BJ (cell line): ENCODE measurements around the gene TRIM69. TPM values are rescaled to one million over a fixed set of nuclear protein-coding genes. Genes with fewer than 3 reads are reported as not detected.

Experiments
- CTCF ChIA-PET: fragments of 350-600 bp; formaldehyde crosslinking; extraction: SDS; loops from one replicate; lab custom pipeline; 2021; ENCODE audit warnings: antibody characterized with exemption, inconsistent platforms; lab: Yijun Ruan, JAX
- POLR2A ChIA-PET: fragments of 300-600 bp; sonication (Branson Sonifier 250); formaldehyde crosslinking; extraction: SDS; loops from one replicate; lab custom pipeline; 2021; ENCODE audit warnings: antibody characterized with exemption; lab: Charles Lee
- DNase-seq: peaks from one replicate; pipeline ENCODE4 v3.0.0-alpha.2; 2011; ENCODE audit warnings: low read depth
- H3K27me3 ChIP-seq: 2 replicates; pipeline ENCODE4 v1.6.0; 2011; ENCODE audit warnings: low read length; ENCODE audit not compliant: control insufficient read depth, insufficient read depth
- H3K36me3 ChIP-seq: 2 replicates; pipeline ENCODE4 v1.5.1; 2011; ENCODE audit warnings: low read length; ENCODE audit not compliant: control insufficient read depth, insufficient read depth
- H3K4me3 ChIP-seq: 2 replicates; pipeline ENCODE4 v1.5.1; 2011; ENCODE audit warnings: low read depth, mild to moderate bottlenecking, control low read depth, low read length
- CTCF ChIP-seq: IDR thresholded peaks from 2 replicates; pipeline ENCODE4 v1.5.1; 2011; ENCODE audit warnings: low read depth, mild to moderate bottlenecking, control low read depth, inconsistent platforms, low read length, moderate library complexity; ENCODE audit not compliant: insufficient read depth
- polyA plus RNA-seq: library from polyadenylated mRNA; depleted of rRNA; stranded (reverse); fragments of >200 nt; gene quantifications from 2 replicates; pipeline ENCODE4 v1.2.3, GENCODE V29; 2011

TRIM69 gene
- polyA plus RNA-seq, 1 experiment: 10.8 TPM

- Histone ChIP-seq H3K36me3 (peaks cover 10% of the 10 kb centered on the region), H3K4me3 (no peak overlapping the region), H3K27me3 (no peaks in the 10 kb centered on the region)
- ChIA-PET CTCF (interaction anchor here (0.8 kb wide), 1 partner anchor 16 kb away, joined by 3 read pairs; the partner anchor contains the start of gene TRIM69), POLR2A (no interaction called here)
- no peak for DNase-seq
- no peak for TF ChIP-seq CTCF
Measured at GRCh38 chr15:44720460-44721176, 15.7 kb upstream of the TRIM69 start.

GRCh38 chr15:44722011-44722410, 14.3 kb upstream of the TRIM69 start:
- H3K27me3 ChIP-seq: no peaks in the 10 kb centered on the region
- no peak overlapping the region for H3K4me3 ChIP-seq
- DNase-seq: no peak
- CTCF ChIA-PET: interaction anchor here (0.6 to 1.2 kb wide), 3 partner anchors 8 to 424 kb away, joined by 3 to 4 read pairs (median 3); no protein-coding TSS in a partner anchor
- H3K36me3 ChIP-seq: peaks cover 5% of the 10 kb centered on the region
- TF ChIP-seq CTCF: no peak
- POLR2A ChIA-PET: no interaction called here

GRCh38 chr15:44726136-44726535, 10.2 kb upstream of the TRIM69 start:
- CTCF ChIA-PET: interaction anchor here (0.6 to 4.5 kb wide), 6 partner anchors 11 to 122 kb away, joined by 3 to 26 read pairs (median 4); partner anchors contain the start of genes SPG11 and TRIM69
- POLR2A ChIA-PET: interaction anchor here (1.5 kb wide), 1 partner anchor 15 kb away, joined by 7 read pairs; the partner anchor contains the start of genes B2M and PATL2
- no peak for TF ChIP-seq CTCF
- no peak for DNase-seq
- no peaks in the 10 kb centered on the region for H3K27me3 ChIP-seq
- no peaks in the 10 kb centered on the region for H3K36me3 ChIP-seq
- no peak overlapping the region for H3K4me3 ChIP-seq

GRCh38 chr15:44726568-44727484, 9.5 kb upstream of the TRIM69 start:
- 0 out of 2 replicates have a peak, but pooled peaks have one; percentile 15 for TF ChIP-seq CTCF
- DNase-seq: peak; percentile 73
- CTCF ChIA-PET: interaction anchor here (0.6 to 4.5 kb wide), 9 partner anchors 10 to 148 kb away, joined by 3 to 26 read pairs (median 4); partner anchors contain the start of genes B2M, PATL2, SPG11 and TRIM69
- Histone ChIP-seq H3K27me3 (no peaks in the 10 kb centered on the region), H3K4me3 (no peak overlapping the region), H3K36me3 (peaks cover 2% of the 10 kb centered on the region; the same call in 1 of the 2 replicates)
- POLR2A ChIA-PET: interaction anchor here (1.5 kb wide), 1 partner anchor 16 kb away, joined by 7 read pairs; the partner anchor contains the start of genes B2M and PATL2
